Peyer's patch (tissue), 4 donors: ENCODE measurements around the gene ERLEC1. TPM values are rescaled to one million over a fixed set of nuclear protein-coding genes. Genes with fewer than 3 reads are reported as not detected.
"Not testable (repeated sequence)": the region's sequence is repeated elsewhere in the genome, so short reads cannot be mapped to it uniquely, and the experiment has no call there.

Experiments
- DNase-seq, 3 donors: peaks; one replicate each; pipeline ENCODE4 v3.0.0-alpha.2; 2017 to 2019
- H3K27ac ChIP-seq, 4 donors: fragments of 200-600 bp; sonication (generic); one replicate each; pipeline ENCODE4 v1.5.1; 2016 to 2019
- H3K27me3 ChIP-seq, 2 donors: fragments of 200-600 bp; sonication (generic); one replicate each; pipeline ENCODE4 v1.5.1; 2019
- H3K36me3 ChIP-seq, 3 donors: fragments of 200-600 bp; sonication (generic); one replicate each; pipeline ENCODE4 v1.5.1; 2016 to 2019
- H3K4me1 ChIP-seq, 4 donors: fragments of 200-600 bp; sonication (generic); one replicate each; pipeline ENCODE4 v1.5.1; 2016 to 2019
- H3K4me3 ChIP-seq, 4 donors: fragments of 200-600 bp; sonication (generic); 1 replicate in 3 of 4; 2 replicates in 1 of 4; pipeline ENCODE4 v1.5.1; 2016 to 2019; ENCODE audit warnings: mild to moderate bottlenecking in 1 of 4
- H3K9me3 ChIP-seq, 4 donors: fragments of 200-600 bp; sonication (generic); one replicate each; pipeline ENCODE4 v1.5.1; 2016 to 2019; ENCODE audit warnings: mild to moderate bottlenecking in 1 of 4
- POLR2A ChIP-seq, 2 donors: fragments of 450-650 bp; IDR thresholded peaks; one replicate each; pipeline ENCODE4 v1.5.1; 2017; ENCODE audit warnings: antibody characterized with exemption in 2 of 2, mild to moderate bottlenecking in 2 of 2, moderate library complexity in 2 of 2
- total RNA-seq, 4 donors: library from RNA; depleted of rRNA; stranded (reverse); fragments of >200 nt; gene quantifications; one replicate each; pipeline ENCODE4 v1.1.0, GENCODE V29; 2016
- TF ChIP-seq, protein P1 (sequence below), 6 experiments: fragments of 450-650 bp in 4 of 6; fragments of 200-600 bp in 2 of 6; sonication (generic) in 1 of 6; IDR thresholded peaks; one replicate each; pipeline ENCODE4 v1.5.1; 2017 to 2019; ENCODE audit warnings: antibody characterized with exemption in 6 of 6, mild to moderate bottlenecking in 3 of 6, moderate library complexity in 1 of 6

ERLEC1 gene
- total RNA-seq, 4 donors from 2014 or later, result 28.1 to 69.3 (median 55.4) TPM

DNA sequence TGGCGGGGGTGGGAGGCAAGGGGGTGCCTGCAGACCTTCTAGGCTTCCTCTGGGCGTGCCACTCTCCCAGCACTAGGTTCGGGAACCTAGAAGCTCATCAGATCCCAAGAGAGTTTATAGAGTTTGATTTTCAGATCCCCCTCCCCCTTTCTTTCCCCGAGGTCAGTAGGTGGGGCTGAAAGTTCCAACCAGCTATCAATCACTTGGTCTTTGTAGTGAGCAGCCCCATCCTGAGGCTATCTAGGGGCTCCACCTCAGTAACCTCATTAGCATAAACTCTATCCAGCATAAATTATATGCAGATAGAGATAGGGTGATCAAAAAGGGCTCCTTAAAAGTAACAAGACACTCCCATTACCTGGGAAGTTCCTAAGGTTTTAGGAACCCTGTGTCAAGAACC, 32.8 kb downstream of the ERLEC1 start:
- no peak for DNase-seq
- Histone ChIP-seq H3K9me3 (no peaks in the 10 kb centered on the region), H3K4me3 (no peak overlapping the region), H3K27me3 (no peaks in the 10 kb centered on the region), H3K27ac (peak overlapping the region in 1 of 4 donors; percentile 33), H3K36me3 (peaks cover 0 to 39% (median 0%) of the 10 kb centered on the region in 3 donors), H3K4me1 (peaks cover 0 to 5% (median 0%) of the 10 kb centered on the region in 4 donors)
- TF ChIP-seq, protein P1, sequence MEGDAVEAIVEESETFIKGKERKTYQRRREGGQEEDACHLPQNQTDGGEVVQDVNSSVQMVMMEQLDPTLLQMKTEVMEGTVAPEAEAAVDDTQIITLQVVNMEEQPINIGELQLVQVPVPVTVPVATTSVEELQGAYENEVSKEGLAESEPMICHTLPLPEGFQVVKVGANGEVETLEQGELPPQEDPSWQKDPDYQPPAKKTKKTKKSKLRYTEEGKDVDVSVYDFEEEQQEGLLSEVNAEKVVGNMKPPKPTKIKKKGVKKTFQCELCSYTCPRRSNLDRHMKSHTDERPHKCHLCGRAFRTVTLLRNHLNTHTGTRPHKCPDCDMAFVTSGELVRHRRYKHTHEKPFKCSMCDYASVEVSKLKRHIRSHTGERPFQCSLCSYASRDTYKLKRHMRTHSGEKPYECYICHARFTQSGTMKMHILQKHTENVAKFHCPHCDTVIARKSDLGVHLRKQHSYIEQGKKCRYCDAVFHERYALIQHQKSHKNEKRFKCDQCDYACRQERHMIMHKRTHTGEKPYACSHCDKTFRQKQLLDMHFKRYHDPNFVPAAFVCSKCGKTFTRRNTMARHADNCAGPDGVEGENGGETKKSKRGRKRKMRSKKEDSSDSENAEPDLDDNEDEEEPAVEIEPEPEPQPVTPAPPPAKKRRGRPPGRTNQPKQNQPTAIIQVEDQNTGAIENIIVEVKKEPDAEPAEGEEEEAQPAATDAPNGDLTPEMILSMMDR (IDR thresholded peaks at IDR 0.05), result no peak
- no peak for TF ChIP-seq POLR2A (IDR thresholded peaks at IDR 0.05)

DNA sequence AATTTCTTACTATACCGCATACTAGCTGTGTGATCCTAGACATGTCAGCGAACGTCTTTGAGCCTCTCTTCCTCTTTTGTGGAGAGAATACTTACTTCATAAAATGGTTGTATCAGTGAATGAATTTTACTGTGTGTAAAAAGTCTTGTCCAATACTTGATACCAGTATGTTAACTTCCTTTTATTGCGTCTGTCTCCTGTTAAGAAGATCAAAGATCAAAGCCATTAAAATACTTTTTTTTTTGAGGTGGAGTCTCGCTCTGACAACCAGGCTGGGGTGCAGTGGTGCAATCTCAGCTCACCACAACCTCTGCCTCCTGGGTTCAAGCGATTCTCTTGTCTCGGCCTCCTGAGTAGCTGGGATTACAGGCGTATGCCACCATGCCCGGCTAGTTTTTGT, 33.2 kb downstream of the ERLEC1 start:
- peak overlapping the region in 1 of 4 donors; percentile 33 for H3K27ac ChIP-seq
- DNase-seq, result no peak
- H3K4me3 ChIP-seq, result no peak overlapping the region

DNA sequence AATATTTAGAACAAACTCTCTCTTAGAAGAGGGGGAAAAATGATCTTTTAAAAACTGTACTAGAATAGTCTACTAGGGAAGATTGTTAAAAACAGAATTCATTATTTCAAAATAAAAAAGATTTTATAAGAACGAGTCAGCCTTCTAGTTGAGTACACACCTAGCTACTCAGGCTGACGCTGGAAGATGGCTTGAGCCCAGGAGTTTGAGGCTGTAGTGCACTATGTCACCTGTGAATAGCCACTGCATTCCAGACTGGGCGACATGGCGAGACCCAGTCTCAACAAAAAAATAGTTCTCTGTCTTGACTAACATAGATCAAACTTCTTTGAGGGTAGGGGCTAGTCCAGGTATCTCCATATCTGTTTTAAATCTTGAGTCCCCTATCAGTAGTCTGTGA, 33.9 kb downstream of the ERLEC1 start:
- H3K27me3 ChIP-seq, result no peaks in the 10 kb centered on the region
- no peaks in the 10 kb centered on the region for H3K9me3 ChIP-seq
- H3K27ac ChIP-seq, result no peak overlapping the region
- no peak for DNase-seq
- H3K4me1 ChIP-seq, result peaks cover 0 to 5% (median 0%) of the 10 kb centered on the region in 4 donors
- TF ChIP-seq, protein P1 (IDR thresholded peaks at IDR 0.05), result no peak
- no peak for TF ChIP-seq POLR2A (IDR thresholded peaks at IDR 0.05)
- peaks cover 0 to 28% (median 0%) of the 10 kb centered on the region in 3 donors for H3K36me3 ChIP-seq
- no peak overlapping the region for H3K4me3 ChIP-seq

More for the DNA sequence above, 33.2 kb downstream of the ERLEC1 start:
- H3K27me3 ChIP-seq, result no peaks in the 10 kb centered on the region
- peaks cover 0 to 5% (median 0%) of the 10 kb centered on the region in 4 donors for H3K4me1 ChIP-seq
- H3K36me3 ChIP-seq, result peaks cover 0 to 35% (median 0%) of the 10 kb centered on the region in 3 donors
- TF ChIP-seq POLR2A (IDR thresholded peaks at IDR 0.05), result no peak
- TF ChIP-seq, protein P1 (IDR thresholded peaks at IDR 0.05), result no peak
- no peaks in the 10 kb centered on the region for H3K9me3 ChIP-seq

DNA sequence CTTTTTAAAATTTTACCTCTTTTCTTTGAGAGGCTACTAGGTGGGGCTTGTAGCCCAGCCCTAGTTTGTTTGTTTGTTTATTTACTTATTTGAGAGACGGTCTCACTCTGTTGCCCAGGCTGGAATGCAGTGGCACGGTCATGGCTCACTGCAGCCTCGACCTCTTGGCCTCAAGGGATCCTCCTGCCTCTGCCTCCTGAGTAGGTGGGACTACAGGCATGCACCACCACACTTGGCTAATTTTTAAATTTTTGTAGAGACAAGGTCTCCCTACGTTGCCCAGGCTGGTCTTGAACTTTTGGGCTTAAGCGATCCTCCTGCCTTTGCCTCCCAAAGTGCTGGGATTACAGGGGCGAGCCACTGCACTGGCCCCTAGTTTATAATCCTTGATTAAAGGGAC, 35.0 kb downstream of the ERLEC1 start:
- Histone ChIP-seq H3K36me3 (peaks cover 0 to 18% (median 0%) of the 10 kb centered on the region in 3 donors), H3K27me3 (no peaks in the 10 kb centered on the region), H3K9me3 (no peaks in the 10 kb centered on the region), H3K4me1 (peaks cover 0 to 5% (median 0%) of the 10 kb centered on the region in 4 donors), H3K27ac (no peak overlapping the region), H3K4me3 (no peak overlapping the region)
- DNase-seq, result no peak
- TF ChIP-seq POLR2A (IDR thresholded peaks at IDR 0.05), result no peak
- TF ChIP-seq, protein P1 (IDR thresholded peaks at IDR 0.05), result no peak

DNA sequence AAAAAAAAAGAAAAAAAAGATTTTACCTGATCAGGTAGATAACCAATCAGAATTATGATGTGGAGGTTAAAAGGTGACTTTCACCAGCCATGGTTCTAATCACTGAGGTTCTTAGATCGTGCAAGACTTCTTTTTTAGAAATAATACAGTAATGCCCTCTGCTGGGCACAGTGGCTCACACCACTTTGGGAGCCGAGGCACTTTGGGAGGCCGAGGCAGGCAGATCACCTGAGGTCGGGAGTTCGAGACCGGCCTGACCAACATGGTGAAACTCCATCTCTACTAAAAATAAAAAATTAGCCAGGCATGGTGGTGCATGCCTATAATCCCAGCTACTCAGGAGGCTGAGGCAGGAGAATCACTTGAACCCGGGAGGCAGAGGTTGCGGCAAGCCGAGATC, 36.8 kb downstream of the ERLEC1 start:
- not testable (repeated sequence) for H3K36me3 ChIP-seq, H3K27me3 ChIP-seq, H3K4me1 ChIP-seq, H3K27ac ChIP-seq, DNase-seq, H3K9me3 ChIP-seq, H3K4me3 ChIP-seq
- TF ChIP-seq, protein P1 (IDR thresholded peaks at IDR 0.05), result peak in 4 of 6 experiments; percentile 12 to 48 (median 36)

DNA sequence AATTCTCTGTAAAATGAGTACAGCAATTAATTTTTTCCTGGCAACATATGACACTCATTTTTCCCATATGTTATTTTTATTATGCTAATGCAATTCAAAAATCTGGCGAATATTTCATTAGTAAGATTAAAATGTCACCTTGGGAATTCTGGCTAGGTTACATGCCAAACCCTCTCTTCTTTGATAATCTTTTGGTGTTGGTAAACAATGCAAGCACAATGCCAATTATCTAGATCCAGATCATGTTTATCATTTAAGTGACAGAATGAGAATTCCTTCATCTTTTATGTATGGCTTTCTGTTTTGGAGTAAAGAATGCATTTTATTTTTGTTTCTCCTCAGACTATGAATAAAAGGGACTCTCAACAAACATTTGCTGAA, 39.2 kb downstream of the ERLEC1 start:
- Histone ChIP-seq H3K36me3 (no peaks in the 10 kb centered on the region), H3K4me1 (no peaks in the 10 kb centered on the region), H3K27me3 (no peaks in the 10 kb centered on the region), H3K27ac (peak overlapping the region in 1 of 4 donors; percentile 23), H3K9me3 (no peaks in the 10 kb centered on the region), H3K4me3 (no peak overlapping the region)
- TF ChIP-seq, protein P1 (IDR thresholded peaks at IDR 0.05), result no peak
- TF ChIP-seq POLR2A (IDR thresholded peaks at IDR 0.05), result no peak
- DNase-seq, result no peak
